GM12875 (cell line): ENCODE measurements around the gene PCIF1.
"Not testable (repeated sequence)": the region's sequence is repeated elsewhere in the genome, so short reads cannot be mapped to it uniquely, and the experiment has no call there.

Experiments
- H3K4me3 ChIP-seq: one replicate; pipeline ENCODE4 v1.5.1; 2011; ENCODE audit warnings: low read depth, low read length, control low read depth
- CTCF ChIP-seq: IDR thresholded peaks from 2 replicates; pipeline ENCODE4 v1.5.1; 2011; ENCODE audit warnings: low read depth, mild to moderate bottlenecking, control low read depth, inconsistent platforms, low read length, moderate library complexity, borderline replicate concordance; ENCODE audit not compliant: insufficient read depth

Gene PCIF1

GRCh38 chr20:45987108-45987780 is 52.8 kb downstream of the PCIF1 start:
- no peak overlapping the region for H3K4me3 ChIP-seq
- peak; percentile 96 for TF ChIP-seq CTCF

DNA sequence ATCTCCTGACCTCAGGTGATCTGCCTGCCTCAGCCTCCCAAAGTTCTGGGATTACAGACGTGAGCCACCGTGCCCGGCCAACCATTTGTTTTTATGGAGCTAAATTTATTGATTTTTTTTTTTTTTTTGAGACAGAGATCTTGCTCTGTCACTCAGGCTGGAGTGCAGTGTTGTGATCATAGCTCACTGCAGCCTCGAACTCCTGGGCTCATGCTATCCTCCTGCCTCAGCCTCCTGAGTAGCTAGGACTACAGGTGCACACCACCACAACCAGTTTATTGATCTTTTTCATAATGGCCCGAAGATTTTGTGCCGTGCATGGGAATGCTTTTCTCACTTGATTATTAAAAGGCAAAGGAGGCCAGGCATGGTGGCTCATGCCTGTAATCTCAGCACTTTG is 54.3 kb downstream of the PCIF1 start:
- not testable (repeated sequence) for H3K4me3 ChIP-seq

DNA sequence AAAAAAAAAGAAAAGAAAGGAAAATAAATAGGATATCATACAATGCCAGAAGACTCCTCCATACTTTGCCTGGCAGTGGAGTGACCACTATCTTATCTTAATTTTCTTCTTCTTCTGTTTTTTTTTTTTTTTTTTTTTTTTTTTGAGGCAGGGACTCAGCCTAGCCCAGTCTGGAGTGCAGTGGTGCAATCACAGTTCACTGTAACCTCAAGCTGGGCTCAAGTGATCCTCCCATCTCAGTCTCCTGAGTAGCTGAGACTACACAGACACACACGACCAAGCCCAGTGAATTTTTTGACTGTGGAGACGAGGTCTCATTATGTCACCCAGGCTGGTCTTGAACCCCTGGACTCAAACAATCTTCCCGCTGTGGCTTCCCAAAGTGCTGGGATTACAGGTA is 57.1 kb downstream of the PCIF1 start:
- TF ChIP-seq CTCF, result no peak
- no peak overlapping the region for H3K4me3 ChIP-seq

GRCh38 chr20:45993197-45993951 is 58.9 kb downstream of the PCIF1 start:
- TF ChIP-seq CTCF, result no peak
- no peak overlapping the region for H3K4me3 ChIP-seq

- H3K4me3 ChIP-seq, result no peak overlapping the region
Measured at GRCh38 chr20:45994761-45995493, 60.4 kb downstream of the PCIF1 start.

DNA sequence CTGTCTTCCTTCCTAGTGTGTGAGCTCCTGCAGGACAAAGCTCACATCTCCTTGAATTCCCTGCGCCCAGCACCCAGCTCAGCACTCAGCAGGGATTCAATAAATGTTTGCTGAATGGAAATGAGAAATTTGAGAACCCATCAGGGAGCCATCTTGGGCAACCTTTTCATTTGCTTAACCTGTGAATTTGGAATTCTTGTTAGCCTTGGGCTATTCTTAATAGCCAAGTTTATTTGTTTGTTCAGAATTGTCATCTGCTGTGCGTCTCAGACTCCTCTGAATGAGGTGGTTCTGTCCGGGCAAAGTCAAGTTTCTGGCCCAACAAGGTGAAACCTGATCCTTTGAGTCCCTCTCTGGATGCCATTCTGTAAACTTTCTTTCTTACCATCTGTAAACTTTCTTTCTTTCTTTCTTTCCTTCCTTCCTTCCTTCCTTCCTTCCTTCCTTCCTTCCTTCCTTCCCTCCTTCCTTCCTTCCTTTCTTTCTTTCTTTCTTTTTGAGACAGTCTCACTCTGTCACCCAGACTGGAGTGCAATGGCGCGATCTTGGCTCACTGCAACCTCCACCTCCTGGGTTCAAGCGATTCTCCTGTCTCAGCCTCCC is 61.1 kb downstream of the PCIF1 start:
- not testable (repeated sequence) for H3K4me3 ChIP-seq

More at GRCh38 chr20:45994761-45995493, 60.4 kb downstream of the PCIF1 start:
- no peak for TF ChIP-seq CTCF

DNA sequence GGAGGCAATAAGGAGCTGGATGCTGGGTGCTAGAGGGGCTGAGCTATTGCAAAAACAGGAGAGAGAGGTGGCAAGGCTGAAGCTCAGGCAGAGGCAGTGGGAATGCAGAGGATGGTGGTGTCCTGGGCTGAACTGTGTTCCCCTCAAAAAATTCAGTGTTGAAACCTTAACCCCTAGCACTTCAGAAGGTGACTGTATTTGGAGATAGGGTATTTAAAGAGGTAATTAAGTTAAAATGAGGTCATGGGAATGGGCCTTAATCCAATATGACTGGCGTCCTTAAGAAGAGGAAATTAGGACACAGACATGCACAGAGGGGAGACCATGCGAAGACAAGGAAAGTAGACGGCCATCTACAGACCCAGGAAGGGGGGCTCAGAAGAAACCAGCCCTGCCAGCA is 62.7 kb downstream of the PCIF1 start:
- TF ChIP-seq CTCF, result no peak
- H3K4me3 ChIP-seq, result no peak overlapping the region
